ENCODE data around the gene SFTPA2.
"Not testable (repeated sequence)": the region's sequence is repeated elsewhere in the genome, so short reads cannot be mapped to it uniquely, and the experiment has no call there.

The SFTPA2 gene

DNA sequence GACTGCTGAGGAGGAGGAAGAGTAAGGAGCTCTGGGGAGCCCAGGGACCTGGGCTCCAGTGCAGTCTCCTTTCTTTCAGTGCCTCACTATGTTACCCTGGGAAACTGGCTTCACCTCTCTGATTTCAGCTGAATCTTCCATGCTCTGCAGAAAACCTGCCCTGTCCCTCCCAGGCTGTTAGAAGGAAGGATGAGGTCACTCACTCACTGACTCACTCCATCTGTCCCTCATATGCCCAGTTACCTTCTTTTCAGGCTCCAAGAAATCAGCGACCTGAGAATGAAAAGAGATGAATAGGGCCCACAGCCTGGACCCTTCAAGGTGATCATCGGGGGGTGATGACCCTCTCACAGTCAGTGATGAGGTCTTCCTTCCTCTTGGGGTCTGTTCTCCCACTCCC, 481 bp downstream of the SFTPA2 start:
- Histone ChIP-seq H3K27ac (ENCODE audit: low read length) (no peak overlapping the region), H3K36me3 (ENCODE audit: control insufficient read depth in 2 of 2, insufficient read depth in 2 of 2, low read length in 2 of 2) (no peaks in the 10 kb centered on the region), H3K27me3 (ENCODE audit: control insufficient read depth in 1 of 2, insufficient read depth in 2 of 2, low read length in 2 of 2) (peaks cover 0 to 8% of the 10 kb centered on the region in 2 donors), H3K4me3 (ENCODE audit: low read length in 2 of 2) (no peak overlapping the region), H3K9me3 (ENCODE audit: control insufficient read depth in 2 of 2, low read length in 2 of 2) (no peaks in the 10 kb centered on the region), H3K4me1 (ENCODE audit: control insufficient read depth, insufficient read depth, low read length) (peaks cover 3% of the 10 kb centered on the region), H3K9ac (ENCODE audit: low read length in 2 of 2) (no peak overlapping the region)

DNA sequence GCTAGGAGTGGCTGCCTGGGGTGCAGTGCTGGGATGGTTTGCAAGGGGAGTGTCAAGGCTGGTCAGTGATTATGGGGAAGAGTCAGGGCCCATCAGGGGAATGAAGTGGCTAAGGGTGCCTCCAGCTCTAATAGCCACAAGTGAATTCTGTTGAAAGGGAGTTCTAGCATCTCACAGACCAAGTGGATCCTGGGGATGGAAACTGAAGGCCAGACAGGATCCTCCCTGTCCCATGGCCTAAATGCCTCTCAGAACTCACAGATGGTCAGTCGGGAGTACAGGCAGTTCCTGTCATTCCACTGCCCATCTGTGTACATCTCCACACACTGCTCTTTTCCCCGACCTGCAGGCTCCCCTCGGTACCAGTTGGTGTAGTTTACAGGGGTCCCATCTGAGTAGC, 3.2 kb downstream of the SFTPA2 start:
- not testable (repeated sequence) for H3K27me3 ChIP-seq (ENCODE audit: control insufficient read depth in 1 of 2, insufficient read depth in 2 of 2, low read length in 2 of 2); H3K27ac ChIP-seq (ENCODE audit: low read length); H3K4me3 ChIP-seq (ENCODE audit: low read length in 2 of 2); H3K9me3 ChIP-seq (ENCODE audit: control insufficient read depth in 2 of 2, low read length in 2 of 2); H3K9ac ChIP-seq (ENCODE audit: low read length in 2 of 2); H3K4me1 ChIP-seq (ENCODE audit: control insufficient read depth, insufficient read depth, low read length); H3K36me3 ChIP-seq (ENCODE audit: control insufficient read depth in 2 of 2, insufficient read depth in 2 of 2, low read length in 2 of 2)

- Histone ChIP-seq H3K4me1 (ENCODE audit: control insufficient read depth, insufficient read depth, low read length) (no peaks in the 10 kb centered on the region), H3K9ac (ENCODE audit: low read length in 2 of 2) (no peak overlapping the region), H3K4me3 (ENCODE audit: low read length in 2 of 2) (no peak overlapping the region), H3K27ac (ENCODE audit: low read length) (no peak overlapping the region), H3K27me3 (ENCODE audit: control insufficient read depth in 1 of 2, insufficient read depth in 2 of 2, low read length in 2 of 2) (no peaks in the 10 kb centered on the region), H3K36me3 (ENCODE audit: control insufficient read depth in 2 of 2, insufficient read depth in 2 of 2, low read length in 2 of 2) (no peaks in the 10 kb centered on the region), H3K9me3 (ENCODE audit: control insufficient read depth in 2 of 2, low read length in 2 of 2) (no peaks in the 10 kb centered on the region)
These were observed 4.6 kb downstream of the SFTPA2 start for GRCh38 chr10:79555354-79556309.

DNA sequence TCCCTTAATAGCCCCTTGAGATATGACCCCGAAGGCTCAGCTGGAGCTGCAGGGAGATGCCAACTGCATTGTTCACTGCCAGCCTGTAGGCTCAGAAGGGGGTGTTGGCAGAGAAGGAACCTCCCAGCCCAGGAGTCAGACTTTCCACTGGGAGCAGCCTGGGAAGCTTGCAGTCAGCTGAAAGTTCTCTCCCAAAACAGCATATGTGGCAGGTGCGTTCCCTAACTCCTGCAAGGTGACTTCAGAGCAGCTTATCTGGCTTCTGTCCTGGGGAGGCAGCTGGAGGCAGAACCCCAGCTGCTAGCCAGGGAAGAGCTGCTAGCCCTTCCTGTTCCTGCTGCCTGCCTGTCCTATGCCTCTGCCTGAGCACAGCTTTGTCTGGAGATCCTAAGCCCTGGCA, 8.1 kb downstream of the SFTPA2 start:
- Histone ChIP-seq H3K27me3 (ENCODE audit: control insufficient read depth in 1 of 2, insufficient read depth in 2 of 2, low read length in 2 of 2) (no peaks in the 10 kb centered on the region), H3K9ac (ENCODE audit: low read length in 2 of 2) (no peak overlapping the region), H3K4me3 (ENCODE audit: low read length in 2 of 2) (no peak overlapping the region), H3K4me1 (ENCODE audit: control insufficient read depth, insufficient read depth, low read length) (no peaks in the 10 kb centered on the region), H3K27ac (ENCODE audit: low read length) (no peak overlapping the region), H3K36me3 (ENCODE audit: control insufficient read depth in 2 of 2, insufficient read depth in 2 of 2, low read length in 2 of 2) (no peaks in the 10 kb centered on the region), H3K9me3 (ENCODE audit: control insufficient read depth in 2 of 2, low read length in 2 of 2) (no peaks in the 10 kb centered on the region)

DNA sequence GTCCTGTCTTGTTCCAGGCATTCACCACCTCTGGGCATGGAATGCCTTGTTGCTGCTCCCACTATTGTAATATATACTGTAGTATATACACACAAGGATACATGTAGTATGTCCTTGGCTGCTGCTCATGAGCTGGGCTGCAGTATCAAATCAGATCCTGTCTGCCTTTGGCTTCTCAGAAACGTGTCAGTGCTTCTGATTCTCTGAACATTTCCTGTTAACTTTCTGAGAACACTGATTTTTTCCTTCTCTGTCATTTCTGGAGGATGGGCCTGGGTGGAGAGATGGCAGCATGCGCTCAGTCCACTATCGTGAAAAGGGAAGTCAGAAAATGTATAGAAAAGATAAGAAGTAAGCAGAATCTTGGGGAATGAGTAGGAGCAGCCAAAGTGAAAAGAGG, 12.2 kb downstream of the SFTPA2 start:
- Histone ChIP-seq H3K27ac (ENCODE audit: low read length) (no peak overlapping the region), H3K9me3 (ENCODE audit: control insufficient read depth in 2 of 2, low read length in 2 of 2) (peaks cover 0 to 4% of the 10 kb centered on the region in 2 donors), H3K27me3 (ENCODE audit: control insufficient read depth in 1 of 2, insufficient read depth in 2 of 2, low read length in 2 of 2) (no peaks in the 10 kb centered on the region), H3K9ac (ENCODE audit: low read length in 2 of 2) (no peak overlapping the region), H3K36me3 (ENCODE audit: control insufficient read depth in 2 of 2, insufficient read depth in 2 of 2, low read length in 2 of 2) (no peaks in the 10 kb centered on the region), H3K4me1 (ENCODE audit: control insufficient read depth, insufficient read depth, low read length) (no peaks in the 10 kb centered on the region), H3K4me3 (ENCODE audit: low read length in 2 of 2) (no peak overlapping the region)

DNA sequence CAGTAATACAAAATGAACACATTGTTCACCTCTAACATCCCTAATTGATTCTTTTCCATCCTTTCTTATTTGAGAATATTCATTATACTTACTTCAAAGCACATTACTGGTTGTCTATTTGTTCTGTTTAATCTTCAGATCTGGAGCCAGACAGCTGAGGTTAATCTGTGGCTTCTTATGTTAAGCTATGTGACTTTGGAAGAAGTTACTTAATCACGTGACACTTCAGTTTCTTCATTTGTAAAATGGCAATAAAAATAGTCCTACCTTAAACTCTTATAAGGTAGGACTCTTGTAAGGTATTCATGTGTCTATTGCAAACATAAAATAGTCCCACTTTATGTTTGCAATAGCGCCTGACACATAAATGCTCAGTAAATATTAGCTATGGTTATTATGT, 13.1 kb downstream of the SFTPA2 start:
- H3K9me3 ChIP-seq (ENCODE audit: control insufficient read depth in 2 of 2, low read length in 2 of 2); H3K9ac ChIP-seq (ENCODE audit: low read length in 2 of 2); H3K27me3 ChIP-seq (ENCODE audit: control insufficient read depth in 1 of 2, insufficient read depth in 2 of 2, low read length in 2 of 2); H3K4me1 ChIP-seq (ENCODE audit: control insufficient read depth, insufficient read depth, low read length); H3K4me3 ChIP-seq (ENCODE audit: low read length in 2 of 2); H3K36me3 ChIP-seq (ENCODE audit: control insufficient read depth in 2 of 2, insufficient read depth in 2 of 2, low read length in 2 of 2); H3K27ac ChIP-seq (ENCODE audit: low read length): not testable (repeated sequence)

- H3K4me3 ChIP-seq (ENCODE audit: low read length in 2 of 2); H3K27me3 ChIP-seq (ENCODE audit: control insufficient read depth in 1 of 2, insufficient read depth in 2 of 2, low read length in 2 of 2); H3K4me1 ChIP-seq (ENCODE audit: control insufficient read depth, insufficient read depth, low read length); H3K9ac ChIP-seq (ENCODE audit: low read length in 2 of 2); H3K9me3 ChIP-seq (ENCODE audit: control insufficient read depth in 2 of 2, low read length in 2 of 2); H3K36me3 ChIP-seq (ENCODE audit: control insufficient read depth in 2 of 2, insufficient read depth in 2 of 2, low read length in 2 of 2); H3K27ac ChIP-seq (ENCODE audit: low read length): not testable (repeated sequence)
These were observed 15.1 kb downstream of the SFTPA2 start for GRCh38 chr10:79544926-79545659.

- not testable (repeated sequence) for H3K27ac ChIP-seq (ENCODE audit: low read length); H3K4me3 ChIP-seq (ENCODE audit: low read length in 2 of 2); H3K36me3 ChIP-seq (ENCODE audit: control insufficient read depth in 2 of 2, insufficient read depth in 2 of 2, low read length in 2 of 2); H3K4me1 ChIP-seq (ENCODE audit: control insufficient read depth, insufficient read depth, low read length); H3K9me3 ChIP-seq (ENCODE audit: control insufficient read depth in 2 of 2, low read length in 2 of 2); H3K27me3 ChIP-seq (ENCODE audit: control insufficient read depth in 1 of 2, insufficient read depth in 2 of 2, low read length in 2 of 2); H3K9ac ChIP-seq (ENCODE audit: low read length in 2 of 2)
These were observed 15.8 kb downstream of the SFTPA2 start for GRCh38 chr10:79544408-79544807.

DNA sequence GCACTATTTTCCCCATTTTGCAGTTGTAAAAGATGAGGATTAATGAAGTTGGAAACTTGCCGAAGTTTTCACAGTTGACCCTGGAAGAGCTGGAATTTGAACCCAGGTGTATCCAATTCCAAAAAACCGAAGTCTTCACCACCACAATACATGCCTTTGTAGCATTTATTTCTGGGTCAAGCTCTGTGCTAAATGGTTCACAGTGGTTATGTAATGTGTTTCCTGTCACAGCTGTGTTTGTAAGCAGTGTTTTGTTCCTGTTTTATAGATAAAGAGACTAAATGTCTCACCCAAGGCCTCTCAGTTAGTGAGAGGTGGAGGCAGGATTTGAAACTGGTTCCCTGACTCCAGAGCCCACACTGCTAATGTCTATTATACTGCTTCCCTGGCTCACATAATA, 17.6 kb downstream of the SFTPA2 start:
- Histone ChIP-seq H3K36me3 (ENCODE audit: control insufficient read depth in 2 of 2, insufficient read depth in 2 of 2, low read length in 2 of 2) (no peaks in the 10 kb centered on the region), H3K9me3 (ENCODE audit: control insufficient read depth in 2 of 2, low read length in 2 of 2) (peaks cover 0 to 4% of the 10 kb centered on the region in 2 donors), H3K4me3 (ENCODE audit: low read length in 2 of 2) (no peak overlapping the region), H3K9ac (ENCODE audit: low read length in 2 of 2) (no peak overlapping the region), H3K27ac (ENCODE audit: low read length) (no peak overlapping the region), H3K27me3 (ENCODE audit: control insufficient read depth in 1 of 2, insufficient read depth in 2 of 2, low read length in 2 of 2) (no peaks in the 10 kb centered on the region), H3K4me1 (ENCODE audit: control insufficient read depth, insufficient read depth, low read length) (no peaks in the 10 kb centered on the region)

DNA sequence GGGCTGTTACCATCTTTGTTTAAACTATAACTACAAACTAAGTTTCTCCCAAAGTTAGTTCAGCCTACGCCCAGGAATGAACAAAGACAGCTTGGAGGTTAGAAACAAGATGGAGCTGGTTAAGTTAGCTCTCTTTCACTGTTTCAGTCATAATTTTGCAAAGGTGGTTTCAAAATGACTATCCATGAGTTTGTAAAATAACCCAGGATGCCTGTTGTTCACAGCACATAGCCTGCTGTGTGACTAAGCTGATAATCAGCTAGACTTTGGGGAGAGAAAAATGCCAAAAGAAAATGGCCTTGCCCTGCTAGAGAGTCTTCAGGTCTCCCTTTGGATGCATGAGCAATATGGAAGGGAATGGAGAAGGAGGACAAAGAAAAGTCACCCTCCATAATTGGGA, 19.3 kb downstream of the SFTPA2 start:
- H3K9ac ChIP-seq (ENCODE audit: low read length in 2 of 2); H3K27ac ChIP-seq (ENCODE audit: low read length); H3K4me1 ChIP-seq (ENCODE audit: control insufficient read depth, insufficient read depth, low read length); H3K27me3 ChIP-seq (ENCODE audit: control insufficient read depth in 1 of 2, insufficient read depth in 2 of 2, low read length in 2 of 2); H3K36me3 ChIP-seq (ENCODE audit: control insufficient read depth in 2 of 2, insufficient read depth in 2 of 2, low read length in 2 of 2); H3K4me3 ChIP-seq (ENCODE audit: low read length in 2 of 2); H3K9me3 ChIP-seq (ENCODE audit: control insufficient read depth in 2 of 2, low read length in 2 of 2): not testable (repeated sequence)

DNA sequence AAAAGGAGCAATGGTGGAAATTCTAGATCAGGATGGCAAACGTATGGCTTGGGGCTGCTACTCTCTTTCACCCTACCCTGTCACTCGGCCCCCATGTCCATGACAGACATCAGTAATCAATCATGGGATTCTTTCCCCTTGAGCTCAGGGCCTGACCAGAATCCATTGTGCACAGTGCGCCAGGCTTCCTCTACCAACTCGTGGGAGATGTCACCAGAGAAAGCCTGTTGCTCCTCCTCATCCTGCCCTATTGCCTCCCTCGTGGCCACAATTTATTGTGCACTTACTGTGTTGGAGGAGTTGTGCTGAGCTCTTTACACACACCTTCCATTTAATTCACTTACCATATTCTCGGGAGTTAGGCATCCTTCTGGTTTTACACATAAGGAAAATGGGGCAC, 21.9 kb downstream of the SFTPA2 start:
- not testable (repeated sequence) for H3K27me3 ChIP-seq (ENCODE audit: control insufficient read depth in 1 of 2, insufficient read depth in 2 of 2, low read length in 2 of 2); H3K36me3 ChIP-seq (ENCODE audit: control insufficient read depth in 2 of 2, insufficient read depth in 2 of 2, low read length in 2 of 2); H3K4me3 ChIP-seq (ENCODE audit: low read length in 2 of 2); H3K4me1 ChIP-seq (ENCODE audit: control insufficient read depth, insufficient read depth, low read length); H3K27ac ChIP-seq (ENCODE audit: low read length); H3K9ac ChIP-seq (ENCODE audit: low read length in 2 of 2); H3K9me3 ChIP-seq (ENCODE audit: control insufficient read depth in 2 of 2, low read length in 2 of 2)

Measured in stomach smooth muscle (tissue), 2 donors.